Nephron (organoid): ENCODE measurements around the gene P4HTM.

Experiments
- H3K27ac Mint-ChIP-seq, 3 experiments: 2 replicates each; pipeline ENCODE4 v1.8.0; 2020; ENCODE audit warnings: mixed read lengths in 3 of 3, mild to moderate bottlenecking in 2 of 3, moderate library complexity in 1 of 3
- H3K27me3 Mint-ChIP-seq: 2 replicates; pipeline ENCODE4 v1.8.0; 2021; ENCODE audit warnings: low read depth, mild to moderate bottlenecking, moderate library complexity, mixed read lengths
- H3K36me3 Mint-ChIP-seq: 2 replicates; pipeline ENCODE4 v1.8.0; 2020; ENCODE audit warnings: low read depth, mixed read lengths
- H3K4me1 Mint-ChIP-seq: 2 replicates; pipeline ENCODE4 v1.8.0; 2020; ENCODE audit warnings: mixed read lengths
- H3K4me3 Mint-ChIP-seq, 3 experiments: 2 replicates each; pipeline ENCODE4 v1.8.0; 2020; ENCODE audit warnings: mild to moderate bottlenecking in 3 of 3, mixed read lengths in 3 of 3, moderate library complexity in 2 of 3
- H3K9me3 Mint-ChIP-seq: 2 replicates; pipeline ENCODE4 v1.8.0; 2020; ENCODE audit warnings: mixed read lengths
- TF ChIP-seq, protein P1 (sequence below), 3 experiments: fragments of 200-600 bp; sonication (generic); IDR thresholded peaks; one replicate each; pipeline ENCODE4 v1.5.0; 2021; ENCODE audit warnings: antibody characterized with exemption in 3 of 3; ENCODE audit not compliant: unreplicated experiment in 3 of 3

P4HTM gene

DNA sequence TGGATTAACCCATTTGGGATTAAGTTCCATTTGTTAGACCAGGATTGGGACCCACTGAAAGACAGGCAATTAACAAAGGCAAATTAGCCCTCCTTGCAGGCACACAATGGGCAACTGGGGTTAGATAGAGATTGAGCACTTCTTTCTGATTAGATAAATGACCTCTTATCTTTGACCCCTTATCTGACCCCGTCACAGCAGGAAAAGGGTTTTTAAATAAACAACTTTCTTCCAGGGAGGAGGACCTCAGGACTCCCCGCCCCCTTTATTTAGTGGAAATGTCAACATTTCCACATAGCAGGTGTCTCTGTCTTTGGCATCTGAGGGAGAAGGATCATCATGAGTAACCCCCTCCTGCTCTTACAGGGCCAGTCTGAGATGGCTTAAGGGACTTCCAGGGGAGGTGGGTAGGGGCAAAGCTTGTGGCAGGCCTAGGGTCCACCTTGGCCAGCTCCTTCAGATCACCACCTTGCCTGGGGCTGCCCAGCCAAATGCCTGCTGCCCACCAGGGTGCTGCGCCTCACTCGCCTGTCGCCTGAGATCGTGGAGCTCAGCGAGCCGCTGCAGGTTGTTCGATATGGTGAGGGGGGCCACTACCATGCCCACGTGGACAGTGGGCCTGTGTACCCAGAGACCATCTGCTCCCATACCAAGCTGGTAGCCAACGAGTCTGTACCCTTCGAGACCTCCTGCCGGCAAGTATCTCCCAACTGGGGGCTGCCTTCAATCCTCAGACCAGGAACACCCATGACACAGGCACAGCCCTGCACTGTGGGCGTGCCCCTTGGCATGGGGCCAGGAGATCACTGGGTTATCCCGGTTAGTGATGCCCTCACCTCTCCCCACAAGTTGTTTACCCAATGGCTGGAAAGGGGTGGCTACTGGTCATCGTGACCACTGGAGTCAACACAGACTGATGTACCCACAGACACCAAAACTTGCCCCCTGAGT is 14.6 kb downstream of the P4HTM start:
- TF ChIP-seq, protein P1, sequence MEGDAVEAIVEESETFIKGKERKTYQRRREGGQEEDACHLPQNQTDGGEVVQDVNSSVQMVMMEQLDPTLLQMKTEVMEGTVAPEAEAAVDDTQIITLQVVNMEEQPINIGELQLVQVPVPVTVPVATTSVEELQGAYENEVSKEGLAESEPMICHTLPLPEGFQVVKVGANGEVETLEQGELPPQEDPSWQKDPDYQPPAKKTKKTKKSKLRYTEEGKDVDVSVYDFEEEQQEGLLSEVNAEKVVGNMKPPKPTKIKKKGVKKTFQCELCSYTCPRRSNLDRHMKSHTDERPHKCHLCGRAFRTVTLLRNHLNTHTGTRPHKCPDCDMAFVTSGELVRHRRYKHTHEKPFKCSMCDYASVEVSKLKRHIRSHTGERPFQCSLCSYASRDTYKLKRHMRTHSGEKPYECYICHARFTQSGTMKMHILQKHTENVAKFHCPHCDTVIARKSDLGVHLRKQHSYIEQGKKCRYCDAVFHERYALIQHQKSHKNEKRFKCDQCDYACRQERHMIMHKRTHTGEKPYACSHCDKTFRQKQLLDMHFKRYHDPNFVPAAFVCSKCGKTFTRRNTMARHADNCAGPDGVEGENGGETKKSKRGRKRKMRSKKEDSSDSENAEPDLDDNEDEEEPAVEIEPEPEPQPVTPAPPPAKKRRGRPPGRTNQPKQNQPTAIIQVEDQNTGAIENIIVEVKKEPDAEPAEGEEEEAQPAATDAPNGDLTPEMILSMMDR (IDR thresholded peaks at IDR 0.05; ENCODE audit: unreplicated experiment in 3 of 3) = no peak
- H3K27ac Mint-ChIP-seq = no peak overlapping the region

DNA sequence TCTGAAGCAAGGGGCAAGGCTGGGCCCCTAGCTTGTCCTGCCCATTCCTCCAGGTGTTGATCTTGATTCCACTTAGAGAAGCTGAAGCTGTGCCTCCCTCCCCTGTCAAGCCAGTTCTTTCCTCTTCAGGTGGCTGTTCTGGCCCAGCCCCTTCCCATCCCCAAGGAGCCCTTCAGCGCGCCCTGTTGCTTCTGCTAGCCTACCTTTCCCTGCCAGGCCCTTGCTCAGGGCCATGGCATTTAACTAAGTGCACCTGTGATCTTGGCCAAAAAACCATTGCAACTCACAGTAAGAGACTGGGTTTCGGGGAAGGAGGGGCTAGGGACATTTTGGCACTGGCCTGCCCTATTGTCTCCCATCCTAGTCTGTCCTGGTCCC is 15.3 kb downstream of the P4HTM start:
- H3K4me3 Mint-ChIP-seq = no peak overlapping the region
- peaks cover 21% of the 10 kb centered on the region for H3K4me1 Mint-ChIP-seq
- TF ChIP-seq, protein P1 (IDR thresholded peaks at IDR 0.05; ENCODE audit: unreplicated experiment in 3 of 3) = no peak
- no peaks in the 10 kb centered on the region for H3K9me3 Mint-ChIP-seq
- no peak overlapping the region for H3K27ac Mint-ChIP-seq
- no peaks in the 10 kb centered on the region for H3K27me3 Mint-ChIP-seq
- H3K36me3 Mint-ChIP-seq = peaks cover 7% of the 10 kb centered on the region

More for the DNA sequence above, 14.6 kb downstream of the P4HTM start:
- peak overlapping the region in 1 of 3 experiments; percentile 67 for H3K4me3 Mint-ChIP-seq
- H3K4me1 Mint-ChIP-seq = peaks cover 21% of the 10 kb centered on the region
- H3K36me3 Mint-ChIP-seq = peaks cover 7% of the 10 kb centered on the region
- H3K27me3 Mint-ChIP-seq = no peaks in the 10 kb centered on the region
- H3K9me3 Mint-ChIP-seq = no peaks in the 10 kb centered on the region

DNA sequence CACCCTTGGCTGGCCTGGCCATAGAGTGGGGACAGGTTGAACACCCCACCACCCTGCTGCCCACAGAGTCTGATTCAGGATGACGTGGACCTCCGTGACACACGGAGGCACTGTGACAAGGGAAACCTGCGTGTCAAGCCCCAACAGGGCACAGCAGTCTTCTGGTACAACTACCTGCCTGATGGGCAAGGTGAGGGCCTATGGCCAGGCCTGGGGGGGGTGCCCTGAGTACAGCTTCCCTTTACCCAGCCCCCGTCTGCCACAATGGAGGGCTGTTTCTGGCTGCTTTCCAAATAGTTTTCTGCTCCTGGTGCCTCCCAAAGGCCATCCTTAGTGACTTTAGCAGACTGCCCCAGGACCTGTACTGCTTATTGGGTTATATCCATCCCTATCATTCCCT is 16.0 kb downstream of the P4HTM start:
- H3K27me3 Mint-ChIP-seq = no peaks in the 10 kb centered on the region
- TF ChIP-seq, protein P1 (IDR thresholded peaks at IDR 0.05; ENCODE audit: unreplicated experiment in 3 of 3) = no peak
- no peaks in the 10 kb centered on the region for H3K9me3 Mint-ChIP-seq

DNA sequence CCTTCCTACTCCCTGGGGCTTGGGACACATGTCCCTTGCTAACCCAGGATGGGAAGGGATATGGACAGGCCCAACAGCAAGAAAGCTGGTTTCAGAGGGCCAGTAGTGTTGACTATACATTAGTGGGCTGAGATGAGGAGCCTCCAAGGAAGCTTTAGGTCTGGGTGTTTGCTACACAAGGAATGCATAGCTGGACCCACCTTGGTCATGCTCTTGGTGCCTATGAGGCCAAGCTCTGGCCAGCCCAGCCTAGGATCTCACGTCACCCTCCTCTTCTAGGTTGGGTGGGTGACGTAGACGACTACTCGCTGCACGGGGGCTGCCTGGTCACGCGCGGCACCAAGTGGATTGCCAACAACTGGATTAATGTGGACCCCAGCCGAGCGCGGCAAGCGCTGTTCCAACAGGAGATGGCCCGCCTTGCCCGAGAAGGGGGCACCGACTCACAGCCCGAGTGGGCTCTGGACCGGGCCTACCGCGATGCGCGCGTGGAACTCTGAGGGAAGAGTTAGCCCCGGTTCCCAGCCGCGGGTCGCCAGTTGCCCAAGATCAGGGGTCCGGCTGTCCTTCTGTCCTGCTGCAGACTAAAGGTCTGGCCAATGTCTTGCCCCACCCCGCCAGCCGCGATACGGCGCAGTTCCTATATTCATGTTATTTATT is 16.5 kb downstream of the P4HTM start:
- H3K4me1 Mint-ChIP-seq = peaks cover 21% of the 10 kb centered on the region
- peak overlapping the region; percentile 99 to 100 (median 100) for H3K4me3 Mint-ChIP-seq
- no peaks in the 10 kb centered on the region for H3K27me3 Mint-ChIP-seq
- peaks cover 9% of the 10 kb centered on the region for H3K36me3 Mint-ChIP-seq
- no peaks in the 10 kb centered on the region for H3K9me3 Mint-ChIP-seq
- TF ChIP-seq, protein P1 (IDR thresholded peaks at IDR 0.05; ENCODE audit: unreplicated experiment in 3 of 3) = no peak
- peak overlapping the region; percentile 99 to 100 (median 100) for H3K27ac Mint-ChIP-seq

More for the DNA sequence above, 16.0 kb downstream of the P4HTM start:
- Mint-ChIP-seq H3K27ac (peak overlapping the region; percentile 99 to 100 (median 100)), H3K36me3 (peaks cover 7% of the 10 kb centered on the region), H3K4me3 (peak overlapping the region; percentile 99 to 100 (median 100)), H3K4me1 (peaks cover 21% of the 10 kb centered on the region)

DNA sequence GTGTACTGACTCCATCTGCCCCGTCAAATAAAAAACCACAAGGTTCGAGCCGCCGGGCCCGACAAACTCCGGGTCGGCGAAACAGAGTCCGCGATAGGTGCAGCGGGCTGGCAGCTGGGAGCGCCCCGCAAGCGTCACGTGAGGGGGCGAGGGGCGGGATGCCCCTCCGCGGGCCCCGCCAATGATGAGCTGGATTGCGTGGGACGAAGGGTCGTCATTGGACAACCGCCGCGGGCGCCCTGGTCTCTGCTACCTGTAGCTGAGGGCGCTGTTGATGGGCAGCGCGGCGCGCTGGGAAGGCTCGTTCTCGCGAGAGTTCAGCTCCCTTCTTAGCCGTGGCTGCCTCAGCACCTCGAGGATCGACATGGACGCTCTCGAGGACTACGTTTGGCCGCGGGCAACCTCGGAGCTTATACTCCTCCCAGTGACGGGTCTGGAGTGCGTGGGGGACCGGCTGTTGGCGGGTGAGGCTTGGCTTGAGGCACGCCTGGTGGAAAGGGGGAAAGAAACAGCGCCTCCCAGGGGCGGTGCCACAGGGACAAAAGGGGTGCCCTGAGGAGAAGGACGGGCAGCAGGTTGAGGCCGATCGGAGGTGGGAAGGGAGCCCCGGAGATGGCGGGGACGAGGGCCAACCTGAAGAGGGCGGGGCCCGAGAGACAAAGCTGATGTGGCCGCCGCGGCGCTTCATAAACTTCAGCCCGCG is 17.2 kb downstream of the P4HTM start, which contains the start of gene WDR6:
Gene WDR6, plus strand, starts transcription at position 324 of the 703 bp plus-strand sequence. Its CDS starts 41 bp downstream, at position 365.
- Mint-ChIP-seq H3K9me3 (no peaks in the 10 kb centered on the region), H3K27ac (peak within 1 kb of the TSS; percentile 99 to 100 (median 100)), H3K36me3 (peaks cover 15% of the 10 kb centered on the region), H3K4me1 (peaks cover 27% of the 10 kb centered on the region), H3K4me3 (peak within 1 kb of the TSS; percentile 99 to 100 (median 100)), H3K27me3 (no peaks in the 10 kb centered on the region)
- TF ChIP-seq, protein P1 (IDR thresholded peaks at IDR 0.05; ENCODE audit: unreplicated experiment in 3 of 3) = peak; percentile 19 to 44 (median 27)
